Prostate gland (tissue), 2 donors: ENCODE results near the gene MDK.

Source experiments
- CTCF ChIP-seq, 4 experiments: fragments of 200-600 bp in 2 of 4; fragments of 450-650 bp in 2 of 4; sonication (generic) in 2 of 4; IDR thresholded peaks; 1 replicate in 3 of 4; 2 replicates in 1 of 4; pipeline ENCODE4 v1.5.1; 2016 to 2019; ENCODE audit warnings: antibody characterized with exemption in 4 of 4, mild to moderate bottlenecking in 2 of 4, moderate library complexity in 2 of 4
- POLR2A ChIP-seq: fragments of 450-650 bp; IDR thresholded peaks from one replicate; pipeline ENCODE4 v1.6.1; 2016; ENCODE audit warnings: antibody characterized with exemption, mild to moderate bottlenecking
- POLR2AphosphoS5 ChIP-seq: sonication (generic); formaldehyde crosslinking; IDR thresholded peaks from one replicate; pipeline ENCODE4 v1.6.1; 2017; ENCODE audit warnings: antibody characterized with exemption

GRCh38 chr11:46418751-46419150, 37.3 kb downstream of the MDK start:
- TF ChIP-seq CTCF (IDR thresholded peaks at IDR 0.05) (no peak), POLR2A (no peak), POLR2AphosphoS5 (no peak)
